Testis (tissue), 3 donors: ENCODE data around the gene DIAPH2. TPM values are rescaled to one million over a fixed set of nuclear protein-coding genes. Genes with fewer than 3 reads are reported as not detected.

Experiments
- DNase-seq: peaks from one replicate; pipeline ENCODE4 v3.0.0-alpha.2; 2019
- H3K27ac ChIP-seq, 2 donors: fragments of 200-600 bp; sonication (generic); one replicate each; pipeline ENCODE4 v1.5.1; 2019
- H3K27me3 ChIP-seq: fragments of 200-600 bp; sonication (generic); one replicate; pipeline ENCODE4 v1.5.1; 2019
- H3K36me3 ChIP-seq: fragments of 200-600 bp; sonication (generic); one replicate; pipeline ENCODE4 v1.5.1; 2017; ENCODE audit warnings: low read depth; ENCODE audit errors: missing control alignments
- H3K4me1 ChIP-seq: fragments of 200-600 bp; sonication (generic); one replicate; pipeline ENCODE4 v1.5.1; 2019
- H3K4me3 ChIP-seq, 2 donors: fragments of 200-600 bp; sonication (generic); one replicate each; pipeline ENCODE4 v1.5.1; 2017 to 2019
- H3K9me3 ChIP-seq: fragments of 200-600 bp; sonication (generic); one replicate; pipeline ENCODE4 v1.5.1; 2017
- POLR2A ChIP-seq: fragments of 450-650 bp; IDR thresholded peaks from one replicate; pipeline ENCODE4 v1.6.1; 2017; ENCODE audit warnings: antibody characterized with exemption, mild to moderate bottlenecking, moderate library complexity
- WGBS, 2 donors: methylation state at CpG; one replicate each; pipeline ENCODE4 v1.1.5; 2018; 5-methylcytosine and 5-hydroxymethylcytosine counted together
- intact Hi-C: fragments of 100-400 bp; cut with DNase I; formaldehyde crosslinking; loops from one replicate; pipeline ENCODE4 v1.15.1; 2023; ENCODE audit warnings: low total_unique reads
- polyA plus RNA-seq: library from polyadenylated mRNA; stranded (reverse); fragments of 350-450 nt; fragmentation: Illumina TruSeq; extraction: RNeasy Lipid Tissue Mini Kit (QIAGEN cat#74804); gene quantifications from one replicate; pipeline ENCODE4 v1.2.3, GENCODE V29; 2014; ENCODE audit warnings: low read depth, low replicate concordance; ENCODE audit not compliant: insufficient read depth
- small RNA-seq, 2 donors: library from RNA; depleted of rRNA; stranded (forward); fragments of <200 nt; gene quantifications; one replicate each; pipeline ENCODE3, GENCODE V24; 2016
- total RNA-seq, 2 donors: library from RNA; depleted of rRNA; stranded (reverse); fragments of >200 nt; gene quantifications; one replicate each; pipeline ENCODE4 v1.2.3, GENCODE V29; 2016
- TF ChIP-seq, protein P1 (sequence below), 3 experiments: fragments of 450-650 bp in 2 of 3; fragments of 200-600 bp in 1 of 3; sonication (generic) in 1 of 3; IDR thresholded peaks; one replicate each; pipeline ENCODE4 v1.5.1; 2016 to 2019; ENCODE audit warnings: antibody characterized with exemption in 3 of 3, mild to moderate bottlenecking in 2 of 3, moderate library complexity in 1 of 3

The DIAPH2 gene
- total and polyA plus RNA-seq, 3 donors from 2014 or later, result 13.1 to 68.3 (median 67.4) TPM

DNA sequence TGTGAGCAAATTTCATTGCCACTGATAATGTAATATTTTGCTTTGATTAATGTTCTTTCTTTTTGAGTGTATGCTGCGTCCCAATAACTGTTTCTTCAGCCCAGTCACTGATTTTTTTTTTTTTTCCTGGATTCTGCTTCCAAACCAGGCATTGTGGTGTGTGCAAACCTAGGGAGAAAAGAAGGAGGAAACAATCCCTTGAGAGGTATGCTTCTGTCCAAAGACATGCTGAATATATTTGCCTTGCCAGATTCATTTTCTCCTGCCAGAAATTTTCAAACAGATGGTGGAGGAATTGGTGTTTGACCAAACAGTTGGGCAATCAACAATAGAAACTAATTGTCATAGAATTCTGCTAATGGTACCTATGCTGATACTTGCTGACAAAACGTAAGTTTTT lies 952.6 kb downstream of the DIAPH2 start:
- no peak for TF ChIP-seq POLR2A
- TF ChIP-seq, protein P1, sequence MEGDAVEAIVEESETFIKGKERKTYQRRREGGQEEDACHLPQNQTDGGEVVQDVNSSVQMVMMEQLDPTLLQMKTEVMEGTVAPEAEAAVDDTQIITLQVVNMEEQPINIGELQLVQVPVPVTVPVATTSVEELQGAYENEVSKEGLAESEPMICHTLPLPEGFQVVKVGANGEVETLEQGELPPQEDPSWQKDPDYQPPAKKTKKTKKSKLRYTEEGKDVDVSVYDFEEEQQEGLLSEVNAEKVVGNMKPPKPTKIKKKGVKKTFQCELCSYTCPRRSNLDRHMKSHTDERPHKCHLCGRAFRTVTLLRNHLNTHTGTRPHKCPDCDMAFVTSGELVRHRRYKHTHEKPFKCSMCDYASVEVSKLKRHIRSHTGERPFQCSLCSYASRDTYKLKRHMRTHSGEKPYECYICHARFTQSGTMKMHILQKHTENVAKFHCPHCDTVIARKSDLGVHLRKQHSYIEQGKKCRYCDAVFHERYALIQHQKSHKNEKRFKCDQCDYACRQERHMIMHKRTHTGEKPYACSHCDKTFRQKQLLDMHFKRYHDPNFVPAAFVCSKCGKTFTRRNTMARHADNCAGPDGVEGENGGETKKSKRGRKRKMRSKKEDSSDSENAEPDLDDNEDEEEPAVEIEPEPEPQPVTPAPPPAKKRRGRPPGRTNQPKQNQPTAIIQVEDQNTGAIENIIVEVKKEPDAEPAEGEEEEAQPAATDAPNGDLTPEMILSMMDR (IDR thresholded peaks at IDR 0.05), result no peak
- Histone ChIP-seq H3K4me1 (no peaks in the 10 kb centered on the region), H3K27ac (no peak overlapping the region), H3K4me3 (no peak overlapping the region), H3K36me3 (no peaks in the 10 kb centered on the region), H3K9me3 (no peaks in the 10 kb centered on the region), H3K27me3 (no peaks in the 10 kb centered on the region)
- WGBS, 2 donors, result 70 to 78% methylated on average over 2 of the region's 2 CpGs
- intact Hi-C loops, result no loop called here
- no peak for DNase-seq

DNA sequence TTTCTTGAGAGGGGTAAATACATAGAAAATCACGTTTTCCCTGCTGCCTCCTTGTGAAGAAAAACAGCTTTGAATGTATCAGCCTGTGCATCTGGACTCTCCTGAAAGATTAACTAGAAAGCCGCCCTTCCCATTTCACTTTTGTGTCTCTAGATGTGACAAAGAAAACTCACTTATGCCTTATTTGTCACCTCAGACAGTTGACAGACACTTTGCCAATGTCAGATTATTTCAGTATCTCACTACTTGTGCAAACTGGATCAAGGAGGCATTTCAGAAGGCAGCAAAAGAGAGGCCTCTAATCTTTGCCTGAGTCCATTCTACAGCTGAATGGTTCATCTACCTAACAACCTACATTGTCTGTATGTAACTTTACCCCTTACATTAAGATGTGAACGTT lies 954.0 kb downstream of the DIAPH2 start:
- DNase-seq, result no peak
- H3K4me1 ChIP-seq, result no peaks in the 10 kb centered on the region
- no peak overlapping the region for H3K4me3 ChIP-seq
- intact Hi-C loops, result no loop called here
- H3K9me3 ChIP-seq, result no peaks in the 10 kb centered on the region
- 74 to 78% methylated on average over 3 of the region's 3 CpGs for WGBS, 2 donors
- no peaks in the 10 kb centered on the region for H3K36me3 ChIP-seq
- no peaks in the 10 kb centered on the region for H3K27me3 ChIP-seq
- no peak overlapping the region for H3K27ac ChIP-seq
- TF ChIP-seq, protein P1 (IDR thresholded peaks at IDR 0.05), result no peak
- no peak for TF ChIP-seq POLR2A

DNA sequence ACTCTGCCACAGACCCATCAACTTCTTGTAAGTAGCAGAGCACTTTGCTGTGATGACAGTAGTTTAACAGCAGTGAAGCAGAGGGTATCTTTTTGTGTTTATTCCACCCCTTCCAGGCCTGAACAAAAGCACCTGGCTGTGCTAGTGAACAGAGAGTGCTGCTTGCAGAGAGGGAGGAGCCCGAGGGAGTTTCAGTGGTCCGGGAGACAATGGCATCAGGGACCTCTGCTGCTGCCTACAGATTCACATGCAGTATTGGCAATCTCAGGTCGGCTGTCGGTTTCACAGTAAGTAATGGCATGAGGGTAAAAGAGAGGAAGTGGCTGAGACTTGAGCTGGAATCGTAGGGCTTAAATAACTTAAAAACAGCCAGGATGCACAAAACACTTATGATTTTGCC lies 954.9 kb downstream of the DIAPH2 start:
- Histone ChIP-seq H3K9me3 (no peaks in the 10 kb centered on the region), H3K27me3 (no peaks in the 10 kb centered on the region), H3K27ac (no peak overlapping the region), H3K4me3 (no peak overlapping the region), H3K4me1 (no peaks in the 10 kb centered on the region), H3K36me3 (no peaks in the 10 kb centered on the region)
- no peak for TF ChIP-seq POLR2A
- TF ChIP-seq, protein P1 (IDR thresholded peaks at IDR 0.05), result no peak
- WGBS, 2 donors, result 17 to 50% methylated on average over 3 to 5 of the region's 5 CpGs
- intact Hi-C loops, result no loop called here
- DNase-seq, result no peak

Small RNA genes lying within 50 kb of the gene (small RNA-seq; reads per million reads assigned to genes)
- gene RF00017, result 0 reads per million in 2 donors
- gene RF00019, result 0 reads per million in 2 donors
- 0 reads per million in 2 donors for gene RN7SL74P

Other genes starting within 250 kb of the DIAPH2 start
- 10 to 100 TPM in 1 of 2 donors, 1 to 10 TPM in 1; 8.7 to 10.6 TPM for gene RPA4, start 199.1 kb downstream of the DIAPH2 start, total RNA-seq
- 1.6 TPM for gene RPA4, start 199.1 kb downstream of the DIAPH2 start, polyA plus RNA-seq